ENCODE data around the gene CCDC136.

Gene CCDC136

DNA sequence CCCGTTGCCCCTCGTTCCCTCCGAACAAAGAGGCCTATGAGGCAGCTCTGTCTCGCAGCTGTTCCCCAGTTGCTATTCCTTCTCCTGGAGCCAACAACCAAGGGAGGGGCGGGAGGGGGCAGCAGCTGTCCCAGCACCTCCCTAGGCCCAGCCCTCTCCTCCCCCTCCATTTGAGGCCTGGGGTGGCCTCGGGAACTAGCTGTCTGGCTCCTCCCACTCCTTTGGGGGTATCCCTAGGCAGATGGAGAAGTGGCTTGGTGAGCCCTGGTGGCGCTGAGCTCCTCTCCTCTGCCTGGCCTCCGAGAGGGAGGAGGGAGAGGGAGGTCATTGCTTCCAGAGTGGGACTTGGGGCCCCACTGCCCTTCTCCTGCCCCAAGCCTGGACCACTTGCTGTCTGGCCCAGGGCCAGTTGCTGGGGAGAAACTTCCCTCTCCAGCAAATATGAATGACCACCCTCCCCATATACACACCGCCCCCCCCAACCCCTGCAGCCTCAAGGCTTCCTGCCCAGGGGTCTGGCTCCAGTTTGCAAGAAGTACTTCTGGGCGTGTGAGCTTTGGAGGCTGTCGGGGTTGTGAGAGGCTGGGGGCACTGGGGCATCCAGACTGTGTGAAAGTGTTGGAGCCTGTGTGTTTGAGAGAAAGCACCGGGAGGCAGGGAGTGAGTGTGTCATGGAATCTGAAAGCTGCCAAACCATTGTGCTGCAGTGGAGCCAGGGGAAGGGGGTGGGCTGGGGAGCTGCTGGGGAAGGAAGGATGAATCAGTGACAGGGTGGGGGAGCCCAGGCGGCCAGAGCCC, 41.6 kb downstream of the CCDC136 start:
- peak overlapping the region; percentile 95 for H3K4me3 ChIP-seq (ENCODE audit: low read depth, low read length)
- ChIA-PET CTCF (interaction anchor here (0.7 to 2.8 kb wide), 5 partner anchors 8 to 372 kb away, joined by 3 to 17 read pairs (median 3); no protein-coding TSS in a partner anchor), POLR2A (interaction anchor here (0.7 to 4.0 kb wide), 9 partner anchors 10 to 105 kb away, joined by 3 to 39 read pairs (median 4); partner anchors contain the start of genes ATP6V1F and CALU)
- no peak for DNase-seq (ENCODE audit: low read depth, low spot score)
- TF ChIP-seq, protein P1, sequence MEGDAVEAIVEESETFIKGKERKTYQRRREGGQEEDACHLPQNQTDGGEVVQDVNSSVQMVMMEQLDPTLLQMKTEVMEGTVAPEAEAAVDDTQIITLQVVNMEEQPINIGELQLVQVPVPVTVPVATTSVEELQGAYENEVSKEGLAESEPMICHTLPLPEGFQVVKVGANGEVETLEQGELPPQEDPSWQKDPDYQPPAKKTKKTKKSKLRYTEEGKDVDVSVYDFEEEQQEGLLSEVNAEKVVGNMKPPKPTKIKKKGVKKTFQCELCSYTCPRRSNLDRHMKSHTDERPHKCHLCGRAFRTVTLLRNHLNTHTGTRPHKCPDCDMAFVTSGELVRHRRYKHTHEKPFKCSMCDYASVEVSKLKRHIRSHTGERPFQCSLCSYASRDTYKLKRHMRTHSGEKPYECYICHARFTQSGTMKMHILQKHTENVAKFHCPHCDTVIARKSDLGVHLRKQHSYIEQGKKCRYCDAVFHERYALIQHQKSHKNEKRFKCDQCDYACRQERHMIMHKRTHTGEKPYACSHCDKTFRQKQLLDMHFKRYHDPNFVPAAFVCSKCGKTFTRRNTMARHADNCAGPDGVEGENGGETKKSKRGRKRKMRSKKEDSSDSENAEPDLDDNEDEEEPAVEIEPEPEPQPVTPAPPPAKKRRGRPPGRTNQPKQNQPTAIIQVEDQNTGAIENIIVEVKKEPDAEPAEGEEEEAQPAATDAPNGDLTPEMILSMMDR (IDR thresholded peaks at IDR 0.05; ENCODE audit: insufficient read depth, low read length, missing control alignments): no peak

DNA sequence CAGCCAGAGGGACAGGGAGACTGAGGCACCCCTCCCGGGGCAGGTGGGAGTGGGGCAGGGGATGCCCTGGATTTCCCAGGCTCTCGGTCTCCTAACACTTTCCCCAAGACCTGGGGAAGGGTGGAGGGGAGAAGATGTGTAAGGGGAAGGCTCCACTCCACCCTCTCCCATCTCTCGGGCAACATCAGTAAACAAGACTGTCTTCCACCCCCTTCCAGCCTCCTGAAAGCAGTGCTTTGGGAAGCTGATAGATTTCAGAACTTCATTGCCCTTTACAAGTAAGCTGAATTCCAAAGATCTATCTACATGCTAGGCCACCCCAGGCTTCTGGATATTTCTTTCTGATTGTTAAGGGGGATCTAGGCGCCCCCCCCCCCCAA, 42.2 kb downstream of the CCDC136 start:
- DNase-seq (ENCODE audit: low read depth, low spot score): no peak
- POLR2A ChIA-PET: interaction anchor here (0.7 to 4.0 kb wide), 4 partner anchors 11 to 94 kb away, joined by 3 to 39 read pairs (median 12); partner anchors contain the start of genes ATP6V1F and CALU
- TF ChIP-seq, protein P1 (IDR thresholded peaks at IDR 0.05; ENCODE audit: insufficient read depth, low read length, missing control alignments): no peak
- CTCF ChIA-PET: interaction anchor here (0.6 to 2.8 kb wide), 5 partner anchors 10 to 373 kb away, joined by 3 to 17 read pairs (median 3); no protein-coding TSS in a partner anchor
- H3K4me3 ChIP-seq (ENCODE audit: low read depth, low read length): peak overlapping the region; percentile 95

DNA sequence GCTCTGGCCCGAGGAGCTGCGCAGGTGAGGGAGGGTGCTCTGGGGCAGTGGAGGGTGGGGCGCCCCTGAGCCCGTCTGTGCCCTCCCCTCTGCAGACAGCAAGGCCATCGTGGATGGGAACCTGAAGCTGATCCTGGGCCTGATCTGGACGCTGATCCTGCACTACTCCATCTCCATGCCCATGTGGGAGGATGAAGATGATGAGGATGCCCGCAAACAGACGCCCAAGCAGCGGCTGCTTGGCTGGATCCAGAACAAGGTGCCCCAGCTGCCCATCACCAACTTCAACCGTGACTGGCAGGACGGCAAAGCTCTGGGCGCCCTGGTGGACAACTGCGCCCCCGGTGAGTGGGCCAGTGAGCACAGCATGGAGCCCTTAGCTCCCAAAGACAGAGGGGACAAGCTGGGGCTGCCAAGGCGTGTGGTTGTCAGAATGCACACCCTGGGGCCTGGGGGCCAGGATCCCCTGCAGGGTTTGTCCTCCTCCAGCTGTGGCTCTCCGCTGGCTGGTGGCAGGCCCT, 43.5 kb downstream of the CCDC136 start:
- ChIA-PET POLR2A (interaction anchor here (0.7 to 1.7 kb wide), 5 partner anchors 8 to 97 kb away, joined by 3 to 6 read pairs (median 4); partner anchors contain the start of genes ATP6V1F and CALU), CTCF (interaction anchor here (1.1 to 2.4 kb wide), 3 partner anchors 15 to 55 kb away, joined by 3 to 9 read pairs (median 4); no protein-coding TSS in a partner anchor)
- TF ChIP-seq, protein P1 (IDR thresholded peaks at IDR 0.05; ENCODE audit: insufficient read depth, low read length, missing control alignments): no peak
- no peak for DNase-seq (ENCODE audit: low read depth, low spot score)
- H3K4me3 ChIP-seq (ENCODE audit: low read depth, low read length): no peak overlapping the region

DNA sequence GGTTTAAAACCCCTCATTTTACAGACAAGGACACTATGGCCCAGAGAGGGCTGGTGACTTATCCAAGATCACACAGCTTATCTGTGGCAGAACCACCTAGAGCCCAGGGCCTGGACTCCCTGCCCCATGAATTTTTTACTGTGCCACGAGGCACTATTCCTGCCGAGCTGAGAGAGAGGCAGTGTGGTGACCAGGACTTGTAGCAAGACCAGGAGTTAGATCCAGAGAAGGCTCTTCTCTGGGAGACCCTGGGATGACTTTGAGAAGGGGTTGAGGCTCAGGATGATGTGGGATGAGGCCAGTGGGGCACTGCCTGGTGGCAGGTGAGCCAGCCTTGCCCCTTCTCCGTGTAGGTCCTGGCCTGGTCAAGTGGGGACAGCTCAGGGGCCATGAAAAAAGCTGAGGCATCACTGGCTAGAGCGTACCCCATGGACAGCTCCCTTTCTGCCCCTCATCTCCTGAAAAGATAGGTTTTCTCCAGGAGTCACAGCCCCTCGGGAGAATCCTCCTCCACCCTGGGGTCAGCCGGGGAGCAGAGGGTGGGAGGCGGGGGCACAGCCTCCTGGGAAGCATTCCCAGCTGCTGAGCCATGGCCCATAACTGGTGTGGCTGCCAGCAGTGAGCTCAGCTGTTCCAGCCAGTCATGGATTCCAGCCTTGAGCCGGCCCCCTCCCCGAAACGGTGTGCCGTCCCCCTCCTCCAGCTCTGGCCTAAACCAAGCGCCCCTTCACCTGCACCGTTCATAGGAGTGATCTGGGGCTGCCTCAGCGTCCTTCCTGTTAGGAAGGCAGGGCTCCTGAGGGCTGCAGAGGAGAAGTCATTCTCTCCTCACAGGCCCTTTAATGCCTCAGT, 44.2 kb downstream of the CCDC136 start:
- POLR2A ChIA-PET: interaction anchor here (1.1 to 1.7 kb wide), 5 partner anchors 8 to 97 kb away, joined by 3 to 6 read pairs (median 4); partner anchors contain the start of genes ATP6V1F and CALU
- CTCF ChIA-PET: interaction anchor here (1.1 to 2.4 kb wide), 3 partner anchors 15 to 55 kb away, joined by 3 to 9 read pairs (median 4); no protein-coding TSS in a partner anchor
- TF ChIP-seq, protein P1 (IDR thresholded peaks at IDR 0.05; ENCODE audit: insufficient read depth, low read length, missing control alignments): no peak

DNA sequence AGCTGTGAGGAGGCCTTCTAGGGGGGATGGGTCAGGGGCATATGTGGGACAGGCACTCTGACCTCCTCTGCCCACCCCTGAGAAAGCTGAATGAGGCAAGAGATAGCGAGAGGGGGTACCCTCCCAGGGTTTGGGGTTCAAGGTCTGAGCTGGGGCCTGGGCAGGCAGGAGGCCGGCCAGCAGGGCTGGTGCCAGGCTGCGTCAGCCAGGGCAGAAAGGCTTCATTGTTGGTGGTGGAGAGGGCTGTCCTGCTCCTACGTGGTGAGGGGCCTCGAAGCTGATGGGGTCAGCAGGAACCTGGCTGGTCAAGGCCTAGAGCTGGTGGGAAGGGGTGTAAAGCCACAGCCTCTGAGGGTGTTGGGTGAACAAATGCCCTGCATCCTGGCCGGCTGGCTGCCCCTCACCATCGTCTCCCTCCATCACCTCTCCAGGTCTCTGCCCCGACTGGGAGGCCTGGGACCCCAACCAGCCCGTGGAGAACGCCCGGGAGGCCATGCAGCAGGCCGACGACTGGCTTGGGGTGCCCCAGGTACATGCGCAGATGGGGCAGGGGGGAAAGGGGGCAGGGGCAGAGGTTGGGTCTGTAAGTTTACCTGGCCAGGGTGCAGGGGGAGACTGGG, 45.1 kb downstream of the CCDC136 start:
- TF ChIP-seq, protein P1 (IDR thresholded peaks at IDR 0.05; ENCODE audit: insufficient read depth, low read length, missing control alignments): no peak
- ChIA-PET POLR2A (interaction anchor here (1.1 to 1.7 kb wide), 5 partner anchors 9 to 98 kb away, joined by 3 to 6 read pairs (median 4); partner anchors contain the start of genes ATP6V1F and CALU), CTCF (interaction anchor here (2.4 kb wide), 1 partner anchor 46 kb away, joined by 9 read pairs; no protein-coding TSS in a partner anchor)

More for the DNA sequence above, 44.2 kb downstream of the CCDC136 start:
- DNase-seq (ENCODE audit: low read depth, low spot score): no peak
- no peak overlapping the region for H3K4me3 ChIP-seq (ENCODE audit: low read depth, low read length)

More for the DNA sequence above, 45.1 kb downstream of the CCDC136 start:
- H3K4me3 ChIP-seq (ENCODE audit: low read depth, low read length): no peak overlapping the region
- DNase-seq (ENCODE audit: low read depth, low spot score): no peak
